ENCODE data around the gene ELOVL6. TPM values are rescaled to one million over a fixed set of nuclear protein-coding genes. Genes with fewer than 3 reads are reported as not detected.

The ELOVL6 gene
- total RNA-seq, 1 donor from 2014 or later: 51.6 TPM

DNA sequence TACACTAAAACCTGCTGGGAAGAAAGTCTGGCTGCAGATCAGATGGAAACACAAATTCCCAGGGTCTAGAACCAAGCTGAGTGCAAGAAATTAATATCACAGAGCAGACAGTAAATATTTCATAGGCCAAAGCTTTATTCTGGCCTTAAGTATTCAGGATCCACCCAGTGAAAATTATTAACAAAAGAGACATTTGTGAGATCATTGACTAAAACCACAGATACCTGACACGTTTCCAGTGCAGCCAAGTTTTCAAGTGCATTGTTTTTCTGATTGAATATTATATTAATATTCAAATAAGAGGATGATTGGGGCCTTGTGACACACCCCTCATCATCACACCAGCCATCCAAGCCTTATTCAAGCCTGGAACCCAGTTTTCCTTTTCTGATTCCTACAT, 10.3 kb downstream of the ELOVL6 start:
- H3K9me3 Mint-ChIP-seq: no peaks in the 10 kb centered on the region
- H3K27me3 Mint-ChIP-seq: no peaks in the 10 kb centered on the region
- H3K27ac Mint-ChIP-seq: no peak overlapping the region
- TF ChIP-seq, protein P1, sequence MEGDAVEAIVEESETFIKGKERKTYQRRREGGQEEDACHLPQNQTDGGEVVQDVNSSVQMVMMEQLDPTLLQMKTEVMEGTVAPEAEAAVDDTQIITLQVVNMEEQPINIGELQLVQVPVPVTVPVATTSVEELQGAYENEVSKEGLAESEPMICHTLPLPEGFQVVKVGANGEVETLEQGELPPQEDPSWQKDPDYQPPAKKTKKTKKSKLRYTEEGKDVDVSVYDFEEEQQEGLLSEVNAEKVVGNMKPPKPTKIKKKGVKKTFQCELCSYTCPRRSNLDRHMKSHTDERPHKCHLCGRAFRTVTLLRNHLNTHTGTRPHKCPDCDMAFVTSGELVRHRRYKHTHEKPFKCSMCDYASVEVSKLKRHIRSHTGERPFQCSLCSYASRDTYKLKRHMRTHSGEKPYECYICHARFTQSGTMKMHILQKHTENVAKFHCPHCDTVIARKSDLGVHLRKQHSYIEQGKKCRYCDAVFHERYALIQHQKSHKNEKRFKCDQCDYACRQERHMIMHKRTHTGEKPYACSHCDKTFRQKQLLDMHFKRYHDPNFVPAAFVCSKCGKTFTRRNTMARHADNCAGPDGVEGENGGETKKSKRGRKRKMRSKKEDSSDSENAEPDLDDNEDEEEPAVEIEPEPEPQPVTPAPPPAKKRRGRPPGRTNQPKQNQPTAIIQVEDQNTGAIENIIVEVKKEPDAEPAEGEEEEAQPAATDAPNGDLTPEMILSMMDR (conservative IDR thresholded peaks at IDR 0.05): no peak
- H3K4me3 Mint-ChIP-seq: no peak overlapping the region
- peaks cover 32% of the 10 kb centered on the region for H3K36me3 Mint-ChIP-seq
- no peak for DNase-seq (ENCODE audit: extremely low spot score, unreplicated experiment)
- peaks cover 33% of the 10 kb centered on the region for H3K4me1 Mint-ChIP-seq (ENCODE audit: unreplicated experiment)

DNA sequence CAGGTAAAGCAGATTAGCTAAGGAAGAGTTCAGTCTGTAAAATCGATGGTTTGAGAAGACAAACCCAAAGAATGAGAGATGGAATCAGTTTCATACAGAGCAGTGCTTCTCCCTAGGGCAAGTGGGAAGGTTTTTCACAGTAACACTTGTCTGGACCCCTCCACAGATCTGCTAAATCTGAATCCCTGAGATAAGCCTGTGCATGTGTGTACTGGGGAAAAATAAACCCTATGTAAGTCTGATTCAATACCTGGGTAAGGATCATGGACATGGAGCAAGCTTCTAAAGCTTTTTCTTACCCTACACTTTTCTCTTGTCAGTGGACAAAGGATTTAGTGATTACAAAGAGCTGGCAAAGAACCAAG, 13.6 kb downstream of the ELOVL6 start:
- no peak for DNase-seq (ENCODE audit: extremely low spot score, unreplicated experiment)
- Mint-ChIP-seq H3K4me1 (ENCODE audit: unreplicated experiment) (peaks cover 33% of the 10 kb centered on the region), H3K9me3 (no peaks in the 10 kb centered on the region), H3K36me3 (peaks cover 39% of the 10 kb centered on the region), H3K27me3 (no peaks in the 10 kb centered on the region), H3K4me3 (no peak overlapping the region), H3K27ac (no peak overlapping the region)
- TF ChIP-seq, protein P1 (conservative IDR thresholded peaks at IDR 0.05): no peak

DNA sequence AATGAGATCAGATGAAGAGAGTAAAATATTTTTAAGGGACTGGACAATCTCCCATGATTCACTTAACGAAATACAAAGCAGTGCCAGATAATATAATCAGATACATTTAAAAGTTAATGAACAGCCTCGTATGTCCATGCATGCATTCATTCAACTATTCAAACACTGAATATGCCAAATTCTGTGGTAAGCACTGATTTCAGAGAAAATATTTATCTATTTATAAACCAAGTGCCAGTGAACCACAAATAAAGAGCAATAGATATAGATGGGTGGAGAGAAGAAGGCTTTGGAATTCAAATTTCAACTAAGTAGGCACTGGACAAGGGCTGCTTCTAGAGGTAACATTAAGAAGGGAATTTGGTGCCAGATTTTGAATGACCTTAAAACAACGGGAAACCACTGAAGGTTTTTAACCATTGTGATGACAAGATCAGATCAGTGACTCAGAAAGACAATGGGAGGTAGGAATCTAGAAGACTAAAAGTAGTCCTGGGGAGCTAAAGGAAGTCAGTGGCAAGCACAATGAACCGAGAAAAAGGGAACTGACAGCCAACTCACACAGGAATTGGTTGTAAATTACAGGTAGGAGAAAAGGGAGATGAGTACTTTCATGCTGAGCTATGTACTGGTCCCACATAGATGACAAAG, 14.2 kb downstream of the ELOVL6 start:
- H3K4me1 Mint-ChIP-seq (ENCODE audit: unreplicated experiment): peaks cover 33% of the 10 kb centered on the region
- DNase-seq (ENCODE audit: extremely low spot score, unreplicated experiment): no peak
- H3K27me3 Mint-ChIP-seq: no peaks in the 10 kb centered on the region

DNA sequence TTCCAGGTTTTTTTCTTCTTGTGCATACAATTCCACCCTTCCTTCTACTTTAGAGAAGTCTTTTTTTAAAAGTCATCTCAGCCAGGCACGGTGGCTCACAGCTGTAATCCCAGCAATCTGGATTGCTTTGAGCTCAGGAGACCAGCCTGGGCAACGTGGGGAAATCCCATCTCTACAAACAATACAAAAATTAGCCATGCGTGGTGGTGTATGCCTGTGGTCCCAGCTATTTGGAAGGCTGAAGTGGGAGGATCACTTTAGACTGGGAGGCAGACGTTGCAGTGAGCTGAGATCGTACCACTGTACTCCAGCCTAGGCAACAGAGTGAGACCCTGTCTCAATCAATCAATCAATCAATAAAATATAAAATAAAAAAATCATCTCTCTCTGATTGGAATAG, 14.8 kb downstream of the ELOVL6 start:
- Mint-ChIP-seq H3K4me3 (no peak overlapping the region), H3K27me3 (no peaks in the 10 kb centered on the region), H3K4me1 (ENCODE audit: unreplicated experiment) (peaks cover 33% of the 10 kb centered on the region), H3K9me3 (no peaks in the 10 kb centered on the region), H3K27ac (no peak overlapping the region), H3K36me3 (peaks cover 42% of the 10 kb centered on the region)
- DNase-seq (ENCODE audit: extremely low spot score, unreplicated experiment): no peak
- TF ChIP-seq, protein P1 (conservative IDR thresholded peaks at IDR 0.05): no peak

More for the DNA sequence above, 14.2 kb downstream of the ELOVL6 start:
- Mint-ChIP-seq H3K36me3 (peaks cover 42% of the 10 kb centered on the region), H3K27ac (no peak overlapping the region), H3K4me3 (no peak overlapping the region), H3K9me3 (no peaks in the 10 kb centered on the region)
- TF ChIP-seq, protein P1 (conservative IDR thresholded peaks at IDR 0.05): no peak

DNA sequence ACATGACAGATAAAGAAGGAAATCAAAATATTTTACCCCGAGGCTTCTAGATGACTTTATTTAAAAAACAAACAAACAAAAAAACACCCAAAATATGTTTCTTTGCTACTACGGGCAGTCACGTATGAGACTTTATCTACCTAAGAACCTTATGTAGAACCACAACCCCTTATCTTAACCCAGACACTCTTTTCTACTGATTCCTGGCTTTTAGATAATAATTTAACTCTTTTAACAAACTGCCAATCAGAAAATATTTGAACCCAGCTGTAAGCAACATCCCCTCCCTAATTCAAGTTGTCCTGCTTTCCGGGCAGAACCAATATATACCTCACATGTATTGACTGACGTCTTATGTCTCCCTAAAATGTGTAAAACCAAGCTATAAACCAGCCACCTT, 15.4 kb downstream of the ELOVL6 start:
- Mint-ChIP-seq H3K4me3 (no peak overlapping the region), H3K4me1 (ENCODE audit: unreplicated experiment) (peaks cover 31% of the 10 kb centered on the region), H3K36me3 (peaks cover 41% of the 10 kb centered on the region), H3K9me3 (no peaks in the 10 kb centered on the region), H3K27me3 (no peaks in the 10 kb centered on the region), H3K27ac (no peak overlapping the region)
- TF ChIP-seq, protein P1 (conservative IDR thresholded peaks at IDR 0.05): no peak
- no peak for DNase-seq (ENCODE audit: extremely low spot score, unreplicated experiment)

All from type B pancreatic cell (in vitro differentiated cells).